Loucy (cell line): Measurements from ENCODE around the gene DMRTA2.

Source experiments
- CTCF ChIP-seq: fragments of 200-600 bp; sonication (generic); conservative IDR thresholded peaks from 2 replicates; pipeline ENCODE4 v1.5.1; 2014; ENCODE audit warnings: mild to moderate bottlenecking, antibody characterized with exemption, low read length
- EZH2phosphoT487 ChIP-seq: fragments of 200-600 bp; IDR thresholded peaks from 2 replicates; pipeline ENCODE4 v1.6.1; 2018; ENCODE audit warnings: antibody characterized with exemption, mild to moderate bottlenecking, moderate library complexity, borderline replicate concordance

GRCh38 chr1:50424884-50425375, 1.7 kb upstream of the DMRTA2 start:
- TF ChIP-seq CTCF (no peak), EZH2phosphoT487 (no peak)
